Neural progenitor cell (in vitro differentiated cells): ENCODE data around the gene ADM5.

ENCODE experiments used
- CTCF ChIP-seq: fragments of 200-600 bp; sonication (generic); IDR thresholded peaks from 2 replicates; pipeline ENCODE4 v1.5.1; 2017; ENCODE audit warnings: antibody characterized with exemption, mild to moderate bottlenecking
- EZH2phosphoT487 ChIP-seq: fragments of 200-600 bp; sonication (generic); IDR thresholded peaks from 2 replicates; pipeline ENCODE4 v1.6.1; 2017; ENCODE audit warnings: antibody characterized with exemption

- TF ChIP-seq CTCF (no peak), EZH2phosphoT487 (no peak)
Measured at GRCh38 chr19:49651820-49652550, 37.4 kb upstream of the ADM5 start.
